ENCODE measurements around the gene PHLDA3. TPM values are rescaled to one million over a fixed set of nuclear protein-coding genes. Genes with fewer than 3 reads are reported as not detected.

Gene PHLDA3
- total and polyA plus RNA-seq, 2 of the 4 experiments (the other 2 are of a cell fraction), result 41.6 to 102 TPM

- POLR2A ChIA-PET (ENCODE audit: unreplicated experiment), result no interaction called here
- CTCF ChIA-PET, result no interaction called here
- dilution Hi-C loops (cut with HindIII; ENCODE audit: low sequenced_read_pairs, unreplicated experiment), result no loop called here
- no peak for DNase-seq
- Histone ChIP-seq H4K8ac (ENCODE audit: low read depth in 2 of 2, low read length in 2 of 2) (no peak overlapping the region), H3K9me3 (ENCODE audit: control insufficient read depth, insufficient read depth, low read length) (peaks cover 5% of the 10 kb centered on the region), H3K4ac (ENCODE audit: low read depth, low read length) (no peak overlapping the region), H3K79me1 (ENCODE audit: low read depth in 1 of 2, low read length in 2 of 2) (no peaks in the 10 kb centered on the region), H3K14ac (replicated peaks; ENCODE audit: low read depth, low read length) (no peak overlapping the region), H3K27me3 (ENCODE audit: control insufficient read depth, insufficient read depth, low read length) (peaks cover 37% of the 10 kb centered on the region), H3K18ac (ENCODE audit: low read depth, low read length) (no peak overlapping the region), H2BK120ac (ENCODE audit: low read depth, low read length) (no peak overlapping the region), H2BK5ac (ENCODE audit: low read depth, low read length, poor library complexity, severe bottlenecking) (no peak overlapping the region), H3K27ac (ENCODE audit: insufficient read depth, low read length) (no peak overlapping the region), H3K23ac (ENCODE audit: low read depth, low read length) (no peak overlapping the region), H3K9ac (ENCODE audit: low read depth, low read length) (no peak overlapping the region), H3K4me3 (ENCODE audit: insufficient read depth, low read depth, low read length) (no peak overlapping the region), H2BK15ac (ENCODE audit: low read depth, low read length) (no peak overlapping the region), H2AK9ac (replicated peaks; ENCODE audit: low read depth, low read length, poor library complexity) (no peak overlapping the region), H3K56ac (ENCODE audit: extremely low read depth, insufficient read depth, low read length) (no peak overlapping the region), H3K9me1 (ENCODE audit: insufficient read depth, low read length) (no peaks in the 10 kb centered on the region; the same call in 1 of the 2 replicates), H2AFZ (replicated peaks; ENCODE audit: low read length, poor library complexity) (no peak overlapping the region), H4K5ac (ENCODE audit: low read depth, low read length) (no peak overlapping the region), H2AK5ac (ENCODE audit: low read depth, low read length) (no peak overlapping the region), H4K91ac (ENCODE audit: insufficient read depth, low read depth, low read length) (no peak overlapping the region), H2BK20ac (ENCODE audit: low read depth, low read length) (no peak overlapping the region), H3K36me3 (ENCODE audit: control insufficient read depth, insufficient read depth, low read length) (no peaks in the 10 kb centered on the region), H3K4me1 (ENCODE audit: control insufficient read depth, insufficient read depth, low read length) (no peaks in the 10 kb centered on the region), H4K20me1 (ENCODE audit: insufficient read depth, low read length) (no peaks in the 10 kb centered on the region), H3K4me2 (ENCODE audit: low read depth, low read length) (no peak overlapping the region)
- no peak for ATAC-seq (ENCODE audit: low read depth)
- intact Hi-C loops (cut with micrococcal nuclease), result no loop called here
- no TSS peak for BruUV-seq (replicated peaks)
- 55% methylated on average over 2 of the region's 6 CpGs; no CpG with 5 or more reads in 1 of the 2 experiments for WGBS, 2 experiments (ENCODE audit: extremely low coverage in 2 of 2, insufficient read length in 1 of 2)
- TF ChIP-seq CEBPB (IDR thresholded peaks at IDR 0.05; ENCODE audit: low read depth, low read length) (no peak), MAFK (IDR thresholded peaks at IDR 0.05; ENCODE audit: low read depth, low read length) (no peak)
- in situ Hi-C loops (cut with MboI; ENCODE audit: low sequenced_read_pairs), result no loop called here
Measured at GRCh38 chr1:201422436-201423030, 46.5 kb downstream of the PHLDA3 start.
